Activated CD8-positive, alpha-beta memory T cell treated with anti-CD3 and anti-CD28 coated beads, Interleukin-2, amount 50 U/mL, for 24 hours (primary cell): ENCODE data around the gene ADK.
"Not testable (repeated sequence)": the region's sequence is repeated elsewhere in the genome, so short reads cannot be mapped to it uniquely, and the experiment has no call there.

Experiments
- DNase-seq: peaks from one replicate; pipeline ENCODE4 v3.0.0-alpha.2; 2020; ENCODE audit errors: extremely low read depth

The ADK gene

DNA sequence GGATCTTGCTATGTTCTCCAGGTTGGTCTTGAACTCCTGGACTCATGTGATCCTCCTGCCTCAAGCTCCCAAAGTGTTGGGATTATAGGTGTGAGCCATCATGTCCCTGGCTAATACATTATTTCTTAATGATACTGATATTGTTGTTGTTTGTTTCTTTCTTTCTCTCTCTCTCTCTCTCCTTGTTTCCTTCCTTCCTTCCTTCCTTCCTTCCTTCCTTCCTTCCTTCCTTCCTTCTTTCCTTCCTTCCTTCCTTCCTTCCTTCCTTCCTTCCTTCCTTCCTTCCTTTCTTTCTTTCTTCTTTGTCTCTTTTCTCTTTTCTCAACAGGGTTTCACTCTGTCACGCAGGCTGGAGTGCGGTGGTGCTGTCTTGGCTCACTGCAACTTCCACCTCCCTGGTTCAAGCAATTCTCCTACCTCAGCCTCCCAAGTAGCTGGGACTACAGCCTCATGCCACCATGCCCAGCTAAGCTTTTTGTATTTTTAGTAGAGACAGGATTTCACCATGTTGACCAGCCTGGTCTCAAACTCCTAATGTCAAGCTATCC is 149.1 kb downstream of the ADK start:
- not testable (repeated sequence) for DNase-seq

GRCh38 chr10:74300666-74301065 is 149.6 kb downstream of the ADK start:
- no peak for DNase-seq

GRCh38 chr10:74305730-74306129 is 154.7 kb downstream of the ADK start:
- no peak for DNase-seq

DNA sequence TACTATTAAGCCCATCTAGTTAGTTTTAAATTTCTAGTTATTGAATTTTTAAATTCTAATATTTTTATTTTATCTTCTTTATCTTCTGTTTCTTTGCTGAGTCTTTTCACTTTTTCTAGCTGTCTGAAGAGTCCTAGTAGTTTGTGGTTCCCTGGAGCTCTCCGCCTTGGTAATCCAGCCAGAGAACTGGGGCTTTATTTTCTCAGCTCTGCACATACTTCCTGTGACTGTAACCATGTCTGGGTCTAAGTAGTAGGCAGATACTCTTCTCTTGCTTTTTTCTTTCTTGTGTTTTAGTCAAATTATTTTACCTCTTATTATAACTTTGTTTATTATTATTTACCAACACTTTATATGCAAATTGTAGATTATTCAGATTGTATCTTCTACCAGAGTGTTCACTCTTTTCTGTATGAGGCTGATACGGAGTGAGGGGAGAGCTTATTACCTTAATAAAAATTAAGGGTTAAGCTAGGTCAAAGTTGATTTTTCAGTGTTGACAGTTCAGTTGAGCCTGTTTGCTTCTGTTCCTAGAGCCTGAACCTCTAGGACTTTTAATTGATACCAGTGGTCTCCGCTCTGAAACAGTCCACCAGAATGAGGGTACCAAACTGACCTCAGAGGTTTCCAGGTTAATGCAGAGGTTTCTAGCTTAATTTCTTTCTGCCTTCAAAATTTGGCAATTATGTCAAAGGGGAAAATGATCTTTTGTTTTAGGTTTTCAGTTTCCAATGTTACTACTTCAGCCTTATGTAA is 155.4 kb downstream of the ADK start:
- no peak for DNase-seq

DNA sequence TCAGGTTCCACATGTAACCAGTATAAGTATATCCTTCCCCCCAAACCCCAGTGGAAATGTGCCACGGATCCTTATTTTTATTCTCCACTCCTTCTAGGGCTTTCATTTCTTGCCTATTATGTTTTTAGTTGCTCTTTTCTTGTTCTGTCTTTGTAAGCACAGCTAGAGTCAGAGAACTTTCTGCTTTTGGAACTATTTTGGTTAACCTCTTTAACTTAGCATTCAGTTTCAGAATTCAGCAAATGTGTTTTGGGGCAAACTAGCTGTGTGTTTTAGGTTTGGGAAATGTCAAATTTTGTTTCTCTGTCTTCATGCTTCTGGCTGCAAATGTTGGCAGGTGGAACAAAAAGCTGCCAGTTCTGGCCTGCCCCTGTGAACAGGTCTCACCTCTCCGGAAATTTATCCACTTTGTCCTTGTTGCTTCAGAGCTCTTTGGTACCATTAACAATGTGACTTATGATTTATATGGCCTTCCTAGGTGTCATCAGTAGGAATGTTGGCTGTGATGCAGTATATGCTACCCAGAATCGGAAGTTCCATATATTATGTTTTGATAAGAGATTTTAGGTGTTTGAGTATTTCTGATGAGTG is 156.1 kb downstream of the ADK start:
- DNase-seq: no peak

DNA sequence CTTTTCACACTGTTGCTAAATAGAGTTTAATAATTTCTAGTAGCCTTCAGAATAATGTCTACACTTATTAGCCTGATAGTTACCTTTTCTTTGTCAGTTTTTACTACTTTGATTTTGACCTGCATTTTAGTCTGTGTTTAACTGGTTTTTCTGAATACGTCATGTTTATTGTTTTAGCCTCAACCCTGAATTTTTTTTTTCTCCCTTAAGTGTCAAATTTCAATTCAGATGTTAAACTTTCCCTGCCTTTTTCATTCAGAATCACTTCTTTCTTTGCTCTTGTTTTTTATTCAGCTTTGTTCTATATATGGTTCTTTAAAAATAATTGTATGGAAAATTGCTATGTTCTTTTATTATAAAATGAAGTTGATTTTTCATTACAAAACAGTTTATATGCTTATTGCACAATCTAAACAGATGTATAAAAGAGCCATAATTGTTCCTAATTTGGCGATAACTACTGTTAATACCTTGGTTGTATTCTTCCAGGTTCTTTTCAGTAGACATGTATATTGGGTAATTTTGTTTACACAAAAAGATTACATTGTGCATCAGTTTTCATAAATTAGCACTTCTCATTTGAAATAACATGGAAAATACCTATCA is 159.7 kb downstream of the ADK start:
- DNase-seq: no peak

- DNase-seq: no peak
Measured at GRCh38 chr10:74314166-74314565, 163.1 kb downstream of the ADK start.

- DNase-seq: no peak
Measured at GRCh38 chr10:74320026-74320425, 169.0 kb downstream of the ADK start.

GRCh38 chr10:74320717-74321116 is 169.7 kb downstream of the ADK start:
- no peak for DNase-seq

DNA sequence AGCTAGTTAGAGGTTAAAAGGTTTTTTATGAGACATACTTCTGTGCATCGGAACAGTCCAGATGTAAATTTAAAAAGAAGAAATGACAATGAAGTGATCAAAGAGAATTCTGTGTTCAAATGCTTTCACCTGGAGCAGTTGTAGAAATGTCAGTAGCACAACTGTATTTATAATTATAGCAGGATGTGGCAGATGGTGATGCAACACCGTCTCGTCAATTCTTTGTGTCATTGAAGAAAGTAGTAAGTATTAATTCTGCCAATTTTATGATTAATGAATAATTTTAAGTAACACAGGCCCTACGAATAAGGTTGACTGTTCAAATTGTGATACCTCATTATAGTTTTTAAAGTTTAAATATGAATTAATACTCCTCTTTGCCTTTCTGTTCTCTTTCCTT is 171.1 kb downstream of the ADK start:
- no peak for DNase-seq

DNA sequence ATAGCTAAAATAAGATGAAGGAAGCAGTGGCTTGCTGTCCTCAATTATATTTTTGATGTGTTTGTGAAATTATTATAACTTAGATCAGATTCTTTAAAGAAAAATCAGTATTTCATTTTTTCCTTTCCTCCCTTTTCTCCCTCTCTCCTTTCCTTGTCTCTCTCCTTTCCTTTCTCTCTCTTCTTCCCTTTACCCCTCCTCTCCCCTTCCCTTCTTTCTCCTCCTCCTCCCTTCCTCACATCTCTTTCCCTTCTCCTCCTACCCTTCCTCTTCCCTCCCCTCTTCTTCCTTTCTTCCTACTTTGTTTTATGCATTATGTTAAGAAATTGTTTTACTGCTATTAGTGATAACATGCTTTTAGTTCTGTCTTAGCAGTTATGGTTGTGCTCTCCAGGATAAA is 171.5 kb downstream of the ADK start:
- no peak for DNase-seq

DNA sequence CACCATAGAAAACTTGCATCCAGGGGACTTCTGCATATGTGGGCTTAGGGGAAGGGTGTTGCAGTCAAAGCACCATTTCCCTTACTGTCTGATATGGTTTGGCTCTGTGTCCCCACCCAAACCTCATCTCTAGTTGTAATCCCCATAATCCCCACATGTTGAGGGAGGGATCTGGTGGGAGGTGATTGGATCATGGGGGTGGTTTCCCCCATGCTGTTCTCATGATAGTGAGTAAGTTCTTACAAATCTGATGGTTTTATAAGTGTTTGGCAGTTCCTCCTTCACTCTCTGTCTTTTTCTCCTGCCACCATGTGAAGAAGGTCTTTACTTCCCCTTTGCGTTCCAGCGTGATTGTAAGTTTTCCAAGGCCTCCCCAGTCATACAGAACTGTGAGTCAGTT is 177.4 kb downstream of the ADK start:
- DNase-seq: no peak

- no peak for DNase-seq
Measured at GRCh38 chr10:74329873-74330272, 178.9 kb downstream of the ADK start.

GRCh38 chr10:74330646-74331045 is 179.6 kb downstream of the ADK start:
- no peak for DNase-seq

- no peak for DNase-seq
Measured at GRCh38 chr10:74332398-74332797, 181.4 kb downstream of the ADK start.

- DNase-seq: no peak
Measured at GRCh38 chr10:74333174-74333573, 182.2 kb downstream of the ADK start.

DNA sequence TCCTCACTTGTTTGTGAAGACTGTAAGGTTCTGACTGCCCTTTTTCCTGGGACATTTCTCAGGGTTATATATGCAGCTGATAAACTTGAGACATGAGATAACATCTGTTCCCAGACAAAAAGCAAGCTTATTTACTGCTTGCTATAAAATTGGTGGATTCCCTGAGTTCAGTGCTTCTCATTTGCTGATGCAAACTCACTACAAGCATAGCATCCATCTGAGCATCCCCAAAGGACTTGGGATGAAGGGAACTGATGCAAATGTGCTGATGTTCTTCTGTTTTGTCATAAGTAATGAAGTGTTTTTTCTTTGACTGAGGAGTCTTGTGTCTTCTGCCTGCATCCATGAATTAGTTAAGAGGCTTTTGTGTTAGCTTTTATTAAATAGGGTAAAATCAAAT is 183.2 kb downstream of the ADK start:
- no peak for DNase-seq

- DNase-seq: no peak
Measured at GRCh38 chr10:74335501-74335900, 184.5 kb downstream of the ADK start.

DNA sequence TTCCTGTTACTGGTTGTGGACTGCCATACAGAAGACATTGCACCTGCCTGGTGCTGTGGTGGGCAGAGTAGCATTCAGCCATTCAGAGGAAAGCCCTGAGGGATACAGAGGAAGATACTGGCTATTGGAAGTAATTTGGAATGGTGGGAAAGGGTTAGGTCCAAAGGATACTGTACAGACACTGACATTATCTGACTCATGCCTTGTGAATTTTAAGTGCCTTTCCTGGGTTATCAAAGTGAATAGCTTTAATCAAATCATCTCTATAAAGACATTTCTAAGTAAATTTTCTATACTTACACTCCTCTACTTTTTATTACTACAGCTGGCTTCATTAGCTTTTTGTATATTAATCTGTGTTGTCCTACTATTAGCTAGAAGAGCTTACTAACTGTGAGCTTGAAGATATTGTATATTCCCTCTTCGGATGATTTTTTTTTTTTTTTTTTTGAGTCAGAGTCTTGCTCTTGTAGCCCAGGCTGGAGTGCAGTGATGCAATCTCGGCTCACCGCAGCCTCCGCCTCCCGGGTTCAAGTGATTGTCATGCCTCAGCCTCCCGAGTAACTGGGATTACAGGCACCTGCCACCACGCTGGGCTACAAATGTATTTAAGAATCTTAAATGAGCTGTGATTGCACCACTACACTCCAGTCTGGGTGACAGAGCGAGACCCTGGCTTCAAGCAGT is 186.5 kb downstream of the ADK start:
- DNase-seq: no peak

GRCh38 chr10:74342991-74343390 is 192.0 kb downstream of the ADK start:
- no peak for DNase-seq

DNA sequence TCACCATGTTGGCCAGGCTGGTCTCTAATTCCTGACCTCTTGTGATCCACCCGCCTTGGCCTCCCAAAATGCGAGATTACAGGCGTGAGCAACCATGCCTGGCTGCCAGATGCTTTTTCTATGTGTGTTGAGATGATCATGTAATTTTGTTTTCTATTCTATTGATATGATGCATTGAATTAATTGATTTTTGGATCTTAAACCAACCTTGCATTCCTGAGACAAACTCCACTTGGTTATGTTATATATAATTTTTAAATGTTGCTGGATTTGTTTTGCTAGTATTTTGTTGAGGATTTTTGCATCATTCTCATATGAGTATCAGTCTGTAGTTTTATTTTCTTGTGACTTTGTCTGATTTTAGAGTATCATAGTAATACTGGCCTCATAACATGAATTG is 192.8 kb downstream of the ADK start:
- no peak for DNase-seq

DNA sequence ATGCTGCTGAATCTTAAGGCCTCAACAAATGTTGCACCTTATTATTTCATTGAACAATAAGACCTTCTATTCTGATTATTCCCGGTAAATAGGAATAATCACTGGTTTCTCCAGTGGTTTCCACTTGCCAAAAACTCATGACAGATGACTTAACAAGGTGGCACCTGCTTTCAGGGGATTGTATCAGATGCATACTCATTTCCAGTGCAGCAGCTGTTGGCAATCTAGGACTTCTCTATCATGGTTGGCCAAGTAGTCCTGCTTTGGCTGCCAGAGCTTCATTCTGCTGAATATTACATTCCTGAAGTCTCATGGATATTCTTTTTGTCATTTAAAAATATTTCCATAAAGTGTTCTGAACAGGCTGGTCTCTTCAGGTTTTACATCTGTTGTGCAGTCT is 193.3 kb downstream of the ADK start:
- DNase-seq: no peak

GRCh38 chr10:74347522-74347921 is 196.5 kb downstream of the ADK start:
- DNase-seq: no peak
